Measurements from ENCODE around the gene PLEKHM1.
"Not testable (repeated sequence)": the region's sequence is repeated elsewhere in the genome, so short reads cannot be mapped to it uniquely, and the experiment has no call there.

Gene PLEKHM1

GRCh38 chr17:45460422-45460821, 30.1 kb downstream of the PLEKHM1 start:
- not testable (repeated sequence) for DNase-seq

DNA sequence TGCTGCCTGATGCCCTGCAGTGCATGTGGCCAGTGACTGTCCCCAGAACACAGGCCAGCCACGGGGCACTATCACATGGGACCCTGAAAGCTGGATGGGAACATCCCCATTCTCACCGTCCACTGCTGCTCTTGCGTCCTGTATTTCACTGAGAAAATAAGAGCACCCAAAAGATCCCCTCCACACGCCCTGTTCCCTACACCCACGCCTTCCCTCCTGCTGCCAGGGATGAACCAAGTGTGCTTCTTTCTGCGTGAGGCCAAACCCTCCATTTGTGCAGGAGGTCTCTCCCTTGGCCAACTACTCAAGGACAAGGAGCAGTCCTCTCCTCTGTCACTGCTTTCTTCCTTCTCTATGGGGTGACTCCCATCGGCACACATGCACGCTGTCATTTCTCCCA, 36.2 kb downstream of the PLEKHM1 start:
- not testable (repeated sequence) for DNase-seq

DNA sequence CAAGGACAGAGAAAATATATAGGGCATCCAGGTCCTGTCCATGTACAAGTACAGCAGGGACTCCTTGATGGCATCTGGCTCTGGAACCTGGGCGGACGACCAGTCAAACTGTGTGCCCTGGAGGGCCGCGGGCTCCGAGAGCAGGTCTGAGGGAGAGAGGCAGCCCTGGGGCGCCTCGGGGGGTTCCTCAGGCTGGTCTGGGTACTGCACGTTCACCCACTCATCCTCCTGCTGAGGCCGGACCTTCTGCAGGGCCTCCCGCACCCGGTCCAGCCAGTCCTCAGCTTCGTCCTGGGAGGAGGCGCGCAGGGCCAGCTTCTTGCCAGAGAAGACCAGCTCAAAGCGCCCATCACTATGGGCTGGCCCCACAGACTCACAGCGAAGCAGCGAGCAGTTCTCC, 36.8 kb downstream of the PLEKHM1 start:
- not testable (repeated sequence) for DNase-seq

- not testable (repeated sequence) for DNase-seq
Measured at GRCh38 chr17:45453225-45453534, 37.3 kb downstream of the PLEKHM1 start.

- DNase-seq, result not testable (repeated sequence)
Measured at GRCh38 chr17:45452329-45453224, 37.9 kb downstream of the PLEKHM1 start.

DNA sequence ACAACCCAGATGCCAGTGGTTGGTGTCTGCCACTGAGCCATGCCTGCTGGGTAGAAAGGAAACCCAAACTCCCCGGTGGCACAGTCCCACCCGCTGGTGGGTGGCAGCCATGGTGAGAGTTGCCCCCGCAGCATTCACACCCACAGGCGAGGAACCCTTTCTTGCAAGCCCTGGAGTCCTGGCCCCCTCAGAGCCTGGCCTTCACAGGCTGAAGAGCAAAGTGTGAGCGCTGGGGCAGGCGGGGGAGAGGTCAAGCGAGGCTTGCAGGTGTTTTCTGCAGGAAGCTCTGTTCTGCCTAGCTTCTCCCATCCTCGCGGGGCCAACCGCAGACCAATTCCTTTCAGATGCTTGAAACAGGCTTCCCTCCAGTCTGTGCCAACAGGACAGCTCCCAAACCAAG, 38.9 kb downstream of the PLEKHM1 start:
- DNase-seq, result not testable (repeated sequence)

DNA sequence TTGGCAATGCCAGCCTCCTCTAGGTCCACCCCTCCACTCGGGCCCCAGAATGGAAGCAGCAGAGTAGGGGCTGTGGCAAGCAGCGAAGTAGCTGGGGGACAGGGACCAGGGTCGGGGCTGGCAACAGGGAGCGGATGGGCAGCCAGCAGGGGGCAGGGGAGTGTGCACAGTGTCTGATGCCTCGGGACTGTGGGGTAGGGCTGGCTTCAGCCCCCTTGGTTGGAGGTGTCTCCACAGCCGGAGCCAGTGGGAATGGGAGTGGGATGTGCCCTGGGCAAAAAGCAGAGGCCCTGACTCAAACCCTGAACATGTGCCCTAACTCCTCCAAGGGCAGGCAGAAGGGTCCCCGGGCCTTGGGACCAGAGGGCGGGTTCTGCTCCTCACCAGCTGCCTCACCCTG, 39.4 kb downstream of the PLEKHM1 start:
- no peak for DNase-seq

- DNase-seq, result not testable (repeated sequence)
Measured at GRCh38 chr17:45449708-45450329, 40.7 kb downstream of the PLEKHM1 start.

GRCh38 chr17:45449260-45449659, 41.3 kb downstream of the PLEKHM1 start:
- DNase-seq, result not testable (repeated sequence)

- DNase-seq, result not testable (repeated sequence)
Measured at GRCh38 chr17:45448483-45448882, 42.0 kb downstream of the PLEKHM1 start.

DNA sequence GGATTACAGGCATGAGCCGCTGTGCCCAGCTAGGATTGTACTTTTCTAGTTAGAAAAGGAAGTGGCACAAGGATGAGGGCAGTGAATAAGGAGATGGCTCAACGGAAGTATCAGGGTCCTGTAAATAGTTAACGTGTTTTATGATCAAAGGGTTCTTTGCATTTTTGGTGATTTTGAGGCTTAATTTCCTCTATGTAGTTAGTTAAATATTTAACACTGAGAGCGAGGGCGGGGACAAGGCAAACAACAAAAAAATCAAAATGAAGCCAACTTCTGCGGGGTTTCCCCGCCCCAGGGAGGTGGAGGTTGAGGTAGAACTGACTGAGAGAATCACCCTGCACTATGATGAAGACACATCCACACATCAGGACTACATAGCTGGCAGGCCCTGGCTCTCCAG, 42.5 kb downstream of the PLEKHM1 start:
- DNase-seq, result not testable (repeated sequence)

DNA sequence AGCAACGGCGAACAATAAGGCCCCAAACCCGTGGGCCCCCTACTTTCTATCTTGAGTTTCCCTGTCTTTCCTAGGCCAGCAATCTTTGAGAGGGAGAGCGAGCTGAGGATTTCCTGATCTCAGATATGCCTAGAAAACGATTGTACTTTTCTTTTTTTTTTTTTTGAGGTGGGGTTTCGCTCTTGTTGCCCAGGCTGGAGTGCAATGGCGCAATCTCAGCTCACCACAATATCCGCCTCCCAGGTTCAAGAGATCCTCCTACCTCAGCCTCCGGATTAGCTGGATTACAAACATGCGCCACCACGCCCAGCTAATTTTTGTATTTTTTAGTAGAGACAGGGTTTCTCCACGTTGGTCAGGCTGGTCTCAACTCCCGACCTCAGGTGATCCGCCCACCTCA, 42.9 kb downstream of the PLEKHM1 start:
- DNase-seq, result not testable (repeated sequence)

GRCh38 chr17:45446872-45447625, 43.5 kb downstream of the PLEKHM1 start:
- DNase-seq, result not testable (repeated sequence)

DNA sequence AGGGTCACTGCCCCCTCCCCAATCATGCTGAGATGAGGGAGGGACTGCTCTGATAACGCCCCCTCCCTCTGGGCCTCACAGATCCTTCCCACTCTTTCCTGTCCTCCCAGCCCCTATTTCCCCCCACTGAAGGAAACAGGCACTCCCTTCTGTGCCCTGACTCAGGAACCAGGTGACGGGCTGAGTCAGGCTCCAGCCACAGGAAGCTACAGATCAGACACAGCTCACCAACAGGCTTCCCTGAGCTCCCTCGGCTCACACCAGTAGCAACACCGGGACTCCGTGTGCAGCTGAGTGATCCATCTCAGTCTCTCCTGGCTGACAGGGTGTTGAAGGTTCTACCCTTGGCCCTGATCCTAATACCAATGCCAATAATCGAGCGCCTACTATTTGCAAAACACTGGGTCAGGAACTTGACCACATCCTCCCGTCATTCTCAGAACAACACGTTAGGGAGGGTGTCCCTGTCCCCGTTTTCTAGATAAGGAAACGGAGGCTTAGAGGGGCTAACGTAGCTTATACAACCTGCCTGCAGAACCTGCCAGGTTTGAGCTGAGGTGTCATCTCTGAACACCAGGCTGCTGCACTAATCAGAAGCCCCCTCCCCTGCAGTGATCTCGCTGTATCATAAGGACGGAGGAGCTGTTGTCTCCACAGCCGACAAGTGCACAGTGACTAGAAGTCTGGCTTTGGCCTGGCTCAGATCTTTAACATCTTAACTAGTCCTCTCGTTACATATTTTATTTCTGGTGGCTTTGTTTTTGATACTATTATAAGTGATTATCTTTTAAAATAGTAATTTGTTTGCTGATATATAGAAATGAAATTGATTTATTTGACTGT, 44.4 kb downstream of the PLEKHM1 start:
- DNase-seq, result not testable (repeated sequence)

DNA sequence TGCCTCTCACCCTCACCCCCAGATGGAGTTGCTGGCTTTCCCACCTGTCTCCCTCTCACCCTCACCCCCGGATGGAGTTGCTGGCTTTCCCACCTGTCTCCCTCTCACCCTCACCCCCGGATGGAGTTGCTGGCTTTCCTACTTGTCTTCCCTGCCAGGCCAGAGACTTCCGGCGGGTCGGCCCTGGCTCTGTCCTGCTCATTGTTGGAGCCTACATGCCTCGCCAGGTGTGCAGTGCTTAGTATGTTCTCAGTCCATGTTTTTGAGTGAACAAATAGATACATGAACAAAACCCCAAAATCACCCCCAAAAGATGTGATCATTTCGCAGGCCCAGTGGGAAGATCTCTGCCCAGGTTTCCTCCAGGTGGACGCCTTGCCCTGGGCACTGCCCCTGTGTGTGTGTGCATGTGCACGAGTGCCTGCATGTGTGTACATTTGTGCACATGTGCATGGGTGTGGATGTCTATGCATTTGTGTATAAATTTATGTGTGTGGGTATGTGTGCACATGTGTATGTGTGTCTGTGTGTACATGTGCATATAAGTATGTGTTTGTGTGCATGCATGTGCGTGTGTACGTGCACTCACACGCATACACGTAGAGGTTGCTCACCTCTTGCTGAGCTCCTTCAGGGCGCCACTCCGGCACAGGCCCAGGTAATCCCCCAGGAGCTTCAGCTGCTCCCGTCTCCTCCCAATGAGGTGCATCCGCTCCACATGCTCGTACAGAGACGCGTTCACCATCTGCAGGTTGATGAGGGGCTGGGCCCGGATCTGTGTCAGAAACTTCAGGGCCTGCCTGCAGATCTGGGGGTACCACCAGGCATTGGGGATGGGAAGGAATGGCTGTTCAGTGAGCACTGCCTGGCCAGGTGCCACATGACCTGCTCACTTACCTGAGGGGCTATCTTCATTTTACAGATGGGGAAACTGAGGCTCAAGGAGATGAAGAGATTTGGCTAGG, 45.4 kb downstream of the PLEKHM1 start:
- not testable (repeated sequence) for DNase-seq

- DNase-seq, result not testable (repeated sequence)
Measured at GRCh38 chr17:45444301-45444700, 46.2 kb downstream of the PLEKHM1 start.

GRCh38 chr17:45443371-45444260, 46.9 kb downstream of the PLEKHM1 start:
- DNase-seq, result not testable (repeated sequence)

DNA sequence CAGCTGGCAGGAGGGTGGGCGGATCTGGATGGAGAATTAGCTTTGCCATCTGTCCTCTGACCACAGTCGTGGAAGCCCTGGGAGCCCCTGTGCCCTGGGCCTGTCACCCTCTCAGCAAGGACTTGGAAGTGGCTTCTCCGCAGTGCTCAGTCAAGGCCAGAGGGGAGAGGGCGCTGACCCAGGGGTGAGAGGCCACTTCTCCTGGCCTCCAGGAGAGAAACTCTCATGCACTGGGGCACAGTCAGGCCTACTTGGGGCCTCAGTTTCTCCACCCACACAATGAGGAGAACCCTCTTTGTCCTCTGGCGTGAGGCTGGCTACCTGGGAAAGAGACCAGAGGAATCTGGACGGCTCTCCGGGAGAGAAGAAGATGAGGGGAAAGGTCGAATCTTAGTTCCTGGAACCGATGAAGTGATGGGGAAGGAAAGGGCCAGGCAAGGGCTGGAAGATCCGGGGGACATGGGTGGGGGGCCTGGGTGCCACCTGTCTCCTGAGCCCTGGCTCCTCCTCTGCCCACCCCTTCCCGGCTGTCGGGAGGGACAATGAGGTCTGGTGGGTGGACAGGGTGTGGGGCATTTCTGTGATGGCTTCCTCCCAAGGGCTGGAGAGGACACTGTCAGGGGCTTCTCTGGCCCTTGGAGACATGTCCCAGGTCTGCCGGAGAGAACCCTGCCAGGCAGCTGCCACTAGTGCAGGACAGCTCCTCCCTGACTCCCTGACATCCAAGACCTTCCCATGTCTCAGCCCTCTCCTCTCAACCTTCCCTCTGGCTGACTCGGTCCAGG, 48.8 kb downstream of the PLEKHM1 start:
- DNase-seq, result no peak

GRCh38 chr17:45440839-45441515, 49.5 kb downstream of the PLEKHM1 start:
- DNase-seq, result not testable (repeated sequence)

Measured in NCI-H1092 (cell line).